ENCODE measurements around the gene SHANK1.

DNA sequence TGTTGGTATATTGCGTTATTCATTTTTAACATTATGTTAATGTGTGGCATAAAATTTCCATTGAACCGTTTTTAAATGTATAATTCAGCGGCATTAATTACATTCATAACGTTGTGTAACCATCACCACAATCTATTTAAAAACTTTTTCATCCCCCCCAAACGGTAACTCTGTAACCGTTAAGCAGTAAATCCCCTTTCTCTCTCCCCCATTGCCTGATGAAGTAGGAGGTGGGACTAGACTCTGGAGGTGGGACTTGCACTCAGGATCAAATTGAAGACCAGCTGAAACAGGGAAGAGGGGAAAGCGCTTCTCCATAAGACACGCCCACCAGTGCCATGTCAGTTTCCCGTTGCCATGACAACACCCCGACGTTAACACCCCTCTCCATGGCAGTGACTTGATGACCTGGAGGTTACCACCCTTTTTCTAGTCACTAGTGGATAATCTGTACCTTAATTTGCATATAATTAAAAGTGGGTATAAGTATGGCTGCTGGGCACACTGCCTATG lies 20.4 kb upstream of the SHANK1 start:
- TF ChIP-seq CTCF (IDR thresholded peaks at IDR 0.05), result no peak
- TF ChIP-seq POLR2A (IDR thresholded peaks at IDR 0.05), result no peak
